Measurements from ENCODE around the gene STT3B.
A peak's percentile ranks its signal among the peaks of the same experiment; 100 is the strongest.

STT3B gene

DNA sequence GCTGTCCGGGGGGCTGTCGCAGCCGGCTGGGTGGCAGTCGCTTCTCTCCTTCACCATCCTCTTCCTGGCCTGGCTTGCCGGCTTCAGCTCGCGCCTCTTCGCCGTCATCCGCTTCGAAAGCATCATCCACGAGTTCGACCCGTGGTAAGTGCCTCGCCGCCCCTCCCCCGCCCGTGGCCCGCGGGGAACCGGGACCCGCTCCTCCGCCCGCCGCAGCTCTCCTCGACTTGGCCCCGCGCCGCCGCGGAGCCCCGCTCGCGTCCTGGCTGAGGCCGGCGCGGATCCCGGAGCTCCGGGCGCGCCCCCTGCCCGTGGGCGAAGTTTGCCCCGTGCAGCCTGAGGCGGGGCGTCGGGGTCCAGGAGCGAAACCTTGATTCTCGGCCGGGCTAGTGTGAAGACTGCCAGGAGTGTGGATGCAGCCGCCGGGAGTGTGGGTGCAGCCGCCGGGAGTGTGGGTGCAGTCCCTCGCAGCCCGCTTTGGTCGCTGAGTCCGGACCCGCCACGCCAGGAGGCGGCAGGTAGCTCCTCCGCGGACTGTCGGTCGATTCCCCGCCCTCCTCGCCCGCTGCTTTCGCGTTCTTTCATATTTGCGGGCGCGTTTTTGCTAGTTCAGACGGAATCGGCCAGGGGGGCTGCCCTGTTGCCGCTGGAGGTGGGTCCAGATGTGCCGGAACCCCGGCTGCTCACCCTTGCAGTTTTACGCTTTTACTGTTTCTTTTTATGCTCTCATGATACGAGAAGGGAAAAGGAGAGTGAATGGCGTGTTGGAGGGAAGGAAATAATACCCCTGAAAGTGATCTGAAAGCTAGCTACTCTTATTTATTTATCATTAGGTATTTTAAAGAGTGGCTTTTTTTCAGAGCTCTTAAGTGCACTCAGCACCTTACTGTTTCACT lies 692 bp downstream of the STT3B start (continued):
- TF ChIP-seq, protein P1, sequence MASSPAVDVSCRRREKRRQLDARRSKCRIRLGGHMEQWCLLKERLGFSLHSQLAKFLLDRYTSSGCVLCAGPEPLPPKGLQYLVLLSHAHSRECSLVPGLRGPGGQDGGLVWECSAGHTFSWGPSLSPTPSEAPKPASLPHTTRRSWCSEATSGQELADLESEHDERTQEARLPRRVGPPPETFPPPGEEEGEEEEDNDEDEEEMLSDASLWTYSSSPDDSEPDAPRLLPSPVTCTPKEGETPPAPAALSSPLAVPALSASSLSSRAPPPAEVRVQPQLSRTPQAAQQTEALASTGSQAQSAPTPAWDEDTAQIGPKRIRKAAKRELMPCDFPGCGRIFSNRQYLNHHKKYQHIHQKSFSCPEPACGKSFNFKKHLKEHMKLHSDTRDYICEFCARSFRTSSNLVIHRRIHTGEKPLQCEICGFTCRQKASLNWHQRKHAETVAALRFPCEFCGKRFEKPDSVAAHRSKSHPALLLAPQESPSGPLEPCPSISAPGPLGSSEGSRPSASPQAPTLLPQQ (tag by site-specific recombination; IDR thresholded peaks at IDR 0.05): no peak
- TF ChIP-seq MZF1 (tag by site-specific recombination; IDR thresholded peaks at IDR 0.05; ENCODE audit: borderline replicate concordance) (no peak), ZBTB17 (tag by site-specific recombination; IDR thresholded peaks at IDR 0.05) (no peak), SP3 (tag by site-specific recombination; IDR thresholded peaks at IDR 0.05) (no peak), HOXC10 (CRISPR knock-in tag; IDR thresholded peaks at IDR 0.05) (no peak), ZNF549 (tag by site-specific recombination; IDR thresholded peaks at IDR 0.05) (no peak), FEZF1 (tag by site-specific recombination; IDR thresholded peaks at IDR 0.05) (no peak), KLF16 (tag by site-specific recombination; IDR thresholded peaks at IDR 0.05) (no peak), ZNF211 (tag by site-specific recombination; IDR thresholded peaks at IDR 0.05; ENCODE audit: low read depth) (no peak), ZFP37 (tag by site-specific recombination; IDR thresholded peaks at IDR 0.05) (no peak), ZBTB20 (tag by site-specific recombination; IDR thresholded peaks at IDR 0.05) (peak; percentile 74), ZNF341 (tag by site-specific recombination; IDR thresholded peaks at IDR 0.05; ENCODE audit: low read depth) (no peak), ZNF292 (tag by site-specific recombination; IDR thresholded peaks at IDR 0.05; ENCODE audit: borderline replicate concordance, low read depth) (no peak), ZNF488 (tag by site-specific recombination; IDR thresholded peaks at IDR 0.05) (no peak), ZNF514 (tag by site-specific recombination; IDR thresholded peaks at IDR 0.05) (no peak), ZBTB10 (tag by site-specific recombination; IDR thresholded peaks at IDR 0.05) (no peak), ZNF600 (tag by site-specific recombination; IDR thresholded peaks at IDR 0.05) (peak; percentile 11; the same call in 1 of the 2 replicates), ZNF335 (tag by site-specific recombination; conservative IDR thresholded peaks at IDR 0.05) (peak; percentile 17; the same call in 1 of the 2 replicates), ZNF132 (tag by site-specific recombination; IDR thresholded peaks at IDR 0.05; ENCODE audit: borderline replicate concordance) (no peak), ZNF394 (tag by site-specific recombination; IDR thresholded peaks at IDR 0.05; ENCODE audit: borderline replicate concordance) (no peak), KLF9 (tag by site-specific recombination; IDR thresholded peaks at IDR 0.05; ENCODE audit: low read depth) (peak; percentile 40; the same call in 1 of the 2 replicates)
- TF ChIP-seq, protein P2, sequence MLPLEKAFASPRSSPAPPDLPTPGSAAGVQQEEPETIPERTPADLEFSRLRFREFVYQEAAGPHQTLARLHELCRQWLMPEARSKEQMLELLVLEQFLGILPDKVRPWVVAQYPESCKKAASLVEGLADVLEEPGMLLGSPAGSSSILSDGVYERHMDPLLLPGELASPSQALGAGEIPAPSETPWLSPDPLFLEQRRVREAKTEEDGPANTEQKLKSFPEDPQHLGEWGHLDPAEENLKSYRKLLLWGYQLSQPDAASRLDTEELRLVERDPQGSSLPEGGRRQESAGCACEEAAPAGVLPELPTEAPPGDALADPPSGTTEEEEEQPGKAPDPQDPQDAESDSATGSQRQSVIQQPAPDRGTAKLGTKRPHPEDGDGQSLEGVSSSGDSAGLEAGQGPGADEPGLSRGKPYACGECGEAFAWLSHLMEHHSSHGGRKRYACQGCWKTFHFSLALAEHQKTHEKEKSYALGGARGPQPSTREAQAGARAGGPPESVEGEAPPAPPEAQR (tag by site-specific recombination; IDR thresholded peaks at IDR 0.05): no peak
- TF ChIP-seq, protein P3, sequence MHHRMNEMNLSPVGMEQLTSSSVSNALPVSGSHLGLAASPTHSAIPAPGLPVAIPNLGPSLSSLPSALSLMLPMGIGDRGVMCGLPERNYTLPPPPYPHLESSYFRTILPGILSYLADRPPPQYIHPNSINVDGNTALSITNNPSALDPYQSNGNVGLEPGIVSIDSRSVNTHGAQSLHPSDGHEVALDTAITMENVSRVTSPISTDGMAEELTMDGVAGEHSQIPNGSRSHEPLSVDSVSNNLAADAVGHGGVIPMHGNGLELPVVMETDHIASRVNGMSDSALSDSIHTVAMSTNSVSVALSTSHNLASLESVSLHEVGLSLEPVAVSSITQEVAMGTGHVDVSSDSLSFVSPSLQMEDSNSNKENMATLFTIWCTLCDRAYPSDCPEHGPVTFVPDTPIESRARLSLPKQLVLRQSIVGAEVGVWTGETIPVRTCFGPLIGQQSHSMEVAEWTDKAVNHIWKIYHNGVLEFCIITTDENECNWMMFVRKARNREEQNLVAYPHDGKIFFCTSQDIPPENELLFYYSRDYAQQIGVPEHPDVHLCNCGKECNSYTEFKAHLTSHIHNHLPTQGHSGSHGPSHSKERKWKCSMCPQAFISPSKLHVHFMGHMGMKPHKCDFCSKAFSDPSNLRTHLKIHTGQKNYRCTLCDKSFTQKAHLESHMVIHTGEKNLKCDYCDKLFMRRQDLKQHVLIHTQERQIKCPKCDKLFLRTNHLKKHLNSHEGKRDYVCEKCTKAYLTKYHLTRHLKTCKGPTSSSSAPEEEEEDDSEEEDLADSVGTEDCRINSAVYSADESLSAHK (tag by site-specific recombination; IDR thresholded peaks at IDR 0.05): no peak
- TF ChIP-seq, protein P4, sequence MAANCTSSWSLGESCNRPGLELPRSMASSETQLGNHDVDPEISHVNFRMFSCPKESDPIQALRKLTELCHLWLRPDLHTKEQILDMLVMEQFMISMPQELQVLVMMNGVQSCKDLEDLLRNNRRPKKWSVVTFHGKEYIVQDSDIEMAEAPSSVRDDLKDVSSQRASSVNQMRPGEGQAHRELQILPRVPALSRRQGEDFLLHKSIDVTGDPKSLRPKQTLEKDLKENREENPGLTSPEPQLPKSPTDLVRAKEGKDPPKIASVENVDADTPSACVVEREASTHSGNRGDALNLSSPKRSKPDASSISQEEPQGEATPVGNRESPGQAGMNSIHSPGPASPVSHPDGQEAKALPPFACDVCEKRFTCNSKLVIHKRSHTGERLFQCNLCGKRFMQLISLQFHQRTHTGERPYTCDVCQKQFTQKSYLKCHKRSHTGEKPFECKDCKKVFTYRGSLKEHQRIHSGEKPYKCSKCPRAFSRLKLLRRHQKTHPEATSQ (tag by site-specific recombination; IDR thresholded peaks at IDR 0.05): no peak
- TF ChIP-seq, protein P5, sequence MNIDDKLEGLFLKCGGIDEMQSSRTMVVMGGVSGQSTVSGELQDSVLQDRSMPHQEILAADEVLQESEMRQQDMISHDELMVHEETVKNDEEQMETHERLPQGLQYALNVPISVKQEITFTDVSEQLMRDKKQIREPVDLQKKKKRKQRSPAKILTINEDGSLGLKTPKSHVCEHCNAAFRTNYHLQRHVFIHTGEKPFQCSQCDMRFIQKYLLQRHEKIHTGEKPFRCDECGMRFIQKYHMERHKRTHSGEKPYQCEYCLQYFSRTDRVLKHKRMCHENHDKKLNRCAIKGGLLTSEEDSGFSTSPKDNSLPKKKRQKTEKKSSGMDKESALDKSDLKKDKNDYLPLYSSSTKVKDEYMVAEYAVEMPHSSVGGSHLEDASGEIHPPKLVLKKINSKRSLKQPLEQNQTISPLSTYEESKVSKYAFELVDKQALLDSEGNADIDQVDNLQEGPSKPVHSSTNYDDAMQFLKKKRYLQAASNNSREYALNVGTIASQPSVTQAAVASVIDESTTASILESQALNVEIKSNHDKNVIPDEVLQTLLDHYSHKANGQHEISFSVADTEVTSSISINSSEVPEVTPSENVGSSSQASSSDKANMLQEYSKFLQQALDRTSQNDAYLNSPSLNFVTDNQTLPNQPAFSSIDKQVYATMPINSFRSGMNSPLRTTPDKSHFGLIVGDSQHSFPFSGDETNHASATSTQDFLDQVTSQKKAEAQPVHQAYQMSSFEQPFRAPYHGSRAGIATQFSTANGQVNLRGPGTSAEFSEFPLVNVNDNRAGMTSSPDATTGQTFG (tag by site-specific recombination; IDR thresholded peaks at IDR 0.05; ENCODE audit: borderline replicate concordance): no peak

All from HEK293 (cell line).